SK-N-SH (cell line): ENCODE measurements around the gene CIROP. TPM values are rescaled to one million over a fixed set of nuclear protein-coding genes. Genes with fewer than 3 reads are reported as not detected.

ENCODE experiments used
- CTCF ChIA-PET: fragments of 300-600, 350-600 bp; formaldehyde crosslinking; extraction: SDS; loops from one replicate; lab custom pipeline; 2021; lab: Yijun Ruan, JAX
- POLR2A ChIA-PET: fragments of 350-600 bp; sonication (Branson Sonifier 250); formaldehyde crosslinking; extraction: SDS; loops from one replicate; lab custom pipeline; 2020; ENCODE audit warnings: antibody characterized with exemption, inconsistent platforms; lab: Yijun Ruan, JAX
- DNase-seq: peaks from one replicate; pipeline ENCODE4 v3.0.0; 2012
- H2AFZ ChIP-seq: fragments of 200-600 bp; sonication (generic); 2 replicates; pipeline ENCODE4 v1.8.1; 2016; ENCODE audit warnings: antibody characterized with exemption, mild to moderate bottlenecking, low read depth
- H3F3A ChIP-seq: fragments of 200-600 bp; sonication (generic); replicated peaks from 2 replicates; pipeline ENCODE3; 2016; ENCODE audit warnings: antibody characterized with exemption, mild to moderate bottlenecking; ENCODE audit not compliant: insufficient read depth
- H3K27ac ChIP-seq, 2 experiments: fragments of 200-500 bp in 1 of 2; fragments of 200-600 bp in 1 of 2; sonication (Bioruptor generic) in 1 of 2; sonication (generic), shearing (Covaris generic) in 1 of 2; 2 replicates each; pipeline versions ENCODE4 v1.5.1 to v1.6.1; 2014 to 2016; ENCODE audit warnings: low read depth in 2 of 2, inconsistent platforms in 1 of 2, low read length in 1 of 2, mild to moderate bottlenecking in 1 of 2, mixed read lengths in 1 of 2
- H3K27me3 ChIP-seq: fragments of 200-600 bp; sonication (generic), shearing (Covaris generic); 2 replicates; pipeline ENCODE4 v1.6.1; 2016; ENCODE audit warnings: mixed run types; ENCODE audit not compliant: insufficient read depth
- H3K36me3 ChIP-seq, 2 experiments: fragments of 200-500 bp in 1 of 2; fragments of 200-600 bp in 1 of 2; sonication (Bioruptor generic) in 1 of 2; sonication (generic) in 1 of 2; replicated peaks in 1 of 2; 2 replicates each; pipeline versions ENCODE3 to v1.5.1; 2014 to 2016; ENCODE audit warnings: low read length in 1 of 2, mild to moderate bottlenecking in 1 of 2; ENCODE audit not compliant: insufficient read depth in 2 of 2, control insufficient read depth in 1 of 2
- H3K4me1 ChIP-seq, 2 experiments: fragments of 200-500 bp in 1 of 2; fragments of 200-600 bp in 1 of 2; sonication (Bioruptor generic) in 1 of 2; sonication (generic), shearing (Covaris generic) in 1 of 2; 2 replicates each; pipeline versions ENCODE4 v1.5.1 to v1.6.1; 2014 to 2016; ENCODE audit warnings: low read depth in 1 of 2, low read length in 1 of 2, mixed run types in 1 of 2; ENCODE audit not compliant: insufficient read depth in 2 of 2, control insufficient read depth in 1 of 2
- H3K4me2 ChIP-seq: fragments of 200-600 bp; sonication (generic), shearing (Covaris generic); 2 replicates; pipeline ENCODE4 v1.6.1; 2017; ENCODE audit warnings: mixed run types
- H3K4me3 ChIP-seq, 2 experiments: fragments of 200-500 bp in 1 of 2; fragments of 200-600 bp in 1 of 2; sonication (Bioruptor generic) in 1 of 2; sonication (generic), shearing (Covaris generic) in 1 of 2; 2 replicates each; pipeline versions ENCODE4 v1.5.1 to v1.8.1; 2014 to 2016; ENCODE audit warnings: low read depth in 2 of 2, inconsistent platforms in 1 of 2, low read length in 1 of 2, mild to moderate bottlenecking in 1 of 2, mixed read lengths in 1 of 2, moderate library complexity in 1 of 2
- H3K79me2 ChIP-seq: fragments of 200-600 bp; sonication (generic); 2 replicates; pipeline ENCODE4 v1.8.1; 2017; ENCODE audit warnings: mild to moderate bottlenecking; ENCODE audit not compliant: insufficient read depth
- H3K9ac ChIP-seq: fragments of 200-600 bp; sonication (generic); 2 replicates; pipeline ENCODE4 v1.6.1; 2017; ENCODE audit warnings: mixed run types
- H3K9me2 ChIP-seq: fragments of 200-600 bp; sonication (generic); 2 replicates; pipeline ENCODE4 v1.6.1; 2017; ENCODE audit warnings: mixed run types
- H3K9me3 ChIP-seq: fragments of 200-600 bp; sonication (generic); 2 replicates; pipeline ENCODE4 v1.6.1; 2017; ENCODE audit warnings: mixed run types, mild to moderate bottlenecking, moderate library complexity
- H4K20me1 ChIP-seq: fragments of 200-600 bp; sonication (generic); 2 replicates; pipeline ENCODE4 v1.6.1; 2017; ENCODE audit warnings: mild to moderate bottlenecking, mixed run types; ENCODE audit not compliant: insufficient read depth
- CHD2 ChIP-seq: fragments of 150-350 bp; IDR thresholded peaks from 2 replicates; pipeline ENCODE4 v1.6.1; 2018; ENCODE audit warnings: low read length; ENCODE audit not compliant: partially characterized antibody
- ELF1 ChIP-seq: IDR thresholded peaks from 2 replicates; pipeline ENCODE4 v1.4.0; 2012
- EP300 ChIP-seq, 2 experiments: IDR thresholded peaks; 2 replicates each; pipeline versions ENCODE4 v1.4.0 to v1.6.1; 2012; ENCODE audit warnings: borderline replicate concordance in 1 of 2, low read depth in 1 of 2, low read length in 1 of 2
- FOSL2 ChIP-seq: IDR thresholded peaks from 2 replicates; pipeline ENCODE4 v1.4.0; 2012; ENCODE audit warnings: low read depth, mild to moderate bottlenecking, moderate library complexity, borderline replicate concordance
- FOXJ3 ChIP-seq: sonication (generic); formaldehyde crosslinking; IDR thresholded peaks from 2 replicates; pipeline ENCODE4 v1.5.1; 2020; ENCODE audit warnings: mild to moderate bottlenecking, missing genetic modification reagents
- GABPA ChIP-seq: IDR thresholded peaks from 2 replicates; pipeline ENCODE4 v1.4.0; 2012; ENCODE audit warnings: low read depth, mild to moderate bottlenecking
- JUND ChIP-seq: IDR thresholded peaks from 2 replicates; pipeline ENCODE4 v1.4.0; 2012
- MEF2A ChIP-seq: IDR thresholded peaks from 2 replicates; pipeline ENCODE4 v1.4.0; 2012; ENCODE audit warnings: low read depth, borderline replicate concordance
- NRF1 ChIP-seq: IDR thresholded peaks from 2 replicates; pipeline ENCODE4 v1.6.1; 2012; ENCODE audit warnings: low read depth, mild to moderate bottlenecking, low read length
- POLR2AphosphoS5 ChIP-seq: IDR thresholded peaks from 2 replicates; pipeline ENCODE4 v1.6.1; 2012; ENCODE audit warnings: low read depth, low read length
- RAD21 ChIP-seq: IDR thresholded peaks from 2 replicates; pipeline ENCODE4 v1.6.1; 2012; ENCODE audit warnings: mild to moderate bottlenecking, low read length
- RCOR1 ChIP-seq: fragments of 150-350 bp; IDR thresholded peaks from 2 replicates; pipeline ENCODE4 v1.6.1; 2017; ENCODE audit warnings: antibody characterized with exemption, low read length
- RFX5 ChIP-seq: IDR thresholded peaks from 2 replicates; pipeline ENCODE4 v1.6.1; 2012; ENCODE audit warnings: mild to moderate bottlenecking, improper control_type of control experiment, low read length
- RXRA ChIP-seq: IDR thresholded peaks from 2 replicates; pipeline ENCODE4 v1.4.0; 2012; ENCODE audit warnings: low read depth, mild to moderate bottlenecking, borderline replicate concordance
- SMC3 ChIP-seq: IDR thresholded peaks from 2 replicates; pipeline ENCODE4 v1.6.1; 2012; ENCODE audit warnings: low read depth, low read length, improper control_type of control experiment
- TAF1 ChIP-seq: IDR thresholded peaks from 2 replicates; pipeline ENCODE4 v1.6.1; 2012; ENCODE audit warnings: low read depth, mild to moderate bottlenecking, low read length, moderate library complexity, borderline replicate concordance
- YY1 ChIP-seq: IDR thresholded peaks from 2 replicates; pipeline ENCODE4 v1.4.0; 2012; ENCODE audit warnings: low read depth, mild to moderate bottlenecking
- WGBS: methylation state at CpG from one replicate; pipeline ENCODE4 v1.1.6; 2017; ENCODE audit warnings: low lambda C conversion rate; 5-methylcytosine and 5-hydroxymethylcytosine counted together
- polyA plus RNA-seq, 3 experiments: library from polyadenylated mRNA; depleted of rRNA; stranded (reverse); fragments of >200 nt; gene quantifications; 2 replicates each; pipeline ENCODE4 v1.2.3, GENCODE V29; 2012
- TF ChIP-seq, protein P1 (sequence below): IDR thresholded peaks from 2 replicates; pipeline ENCODE4 v1.6.1; 2012; ENCODE audit warnings: mild to moderate bottlenecking, low read depth, low read length, moderate library complexity
- TF ChIP-seq, protein P2 (sequence below): IDR thresholded peaks from 2 replicates; pipeline ENCODE4 v1.4.0; 2012; ENCODE audit warnings: low read depth
- TF ChIP-seq, protein P3 (sequence below): fragments of 200-600 bp; sonication (generic); IDR thresholded peaks from 2 replicates; pipeline ENCODE4 v1.6.1; 2017; ENCODE audit warnings: antibody characterized with exemption, mild to moderate bottlenecking, moderate library complexity
- TF ChIP-seq, protein P4 (sequence below): fragments of 150-350 bp; IDR thresholded peaks from 2 replicates; pipeline ENCODE4 v1.6.1; 2016; ENCODE audit warnings: mild to moderate bottlenecking, low read depth, low read length

The CIROP gene
- polyA plus RNA-seq, 1 of the 3 experiments (the other 2 are of a cell fraction): not detected

DNA sequence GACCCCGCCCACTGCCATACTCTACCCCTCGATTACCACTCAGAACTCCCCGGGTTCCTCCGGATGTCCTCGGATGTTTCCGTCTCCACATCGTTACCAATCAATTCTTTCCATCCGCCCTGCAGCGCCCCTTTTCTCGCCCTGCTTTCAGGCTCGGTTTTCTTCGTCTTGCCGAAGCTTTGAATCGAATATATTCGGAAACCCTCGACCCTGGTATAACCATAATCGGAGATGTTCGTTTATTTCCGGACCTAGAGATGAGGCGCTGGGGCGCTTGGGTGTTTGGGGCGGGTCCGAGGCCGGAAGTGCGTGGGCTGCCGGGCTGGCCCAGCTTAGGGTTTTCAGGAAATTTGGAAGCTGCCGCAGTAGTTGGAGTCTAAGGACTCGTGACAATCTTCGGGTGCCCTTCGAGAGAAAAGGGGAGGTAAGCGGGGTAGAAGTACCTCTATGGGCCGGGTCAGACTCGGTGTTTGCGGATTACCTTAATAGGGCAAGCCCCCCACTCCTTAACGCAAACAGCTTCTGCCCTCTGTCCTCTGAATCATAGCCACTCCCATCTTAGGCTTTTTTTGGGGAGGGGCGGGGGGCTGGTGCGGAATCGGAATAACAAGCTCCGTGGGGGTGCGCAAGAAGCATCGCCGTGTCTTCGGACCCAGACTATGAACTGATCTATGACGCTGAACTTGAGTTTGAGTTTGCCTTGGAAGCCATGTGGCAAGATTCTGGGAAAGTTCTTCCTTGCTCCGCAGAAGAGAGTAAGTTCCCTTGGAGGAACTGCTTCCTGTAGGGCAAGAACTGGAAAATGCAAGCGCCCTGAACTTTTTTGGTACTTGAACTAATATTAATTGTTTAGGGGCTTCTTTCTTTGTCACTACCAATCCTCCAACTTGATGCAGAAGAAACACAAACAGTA is 9.3 kb downstream of the CIROP start, which contains the start of gene C14orf119 (continued):
- TF ChIP-seq MEF2A (no peak), NRF1 (no peak), RAD21 (no peak), SMC3 (no peak), FOXJ3 (CRISPR knock-in tag) (no peak), RXRA (no peak)

DNA sequence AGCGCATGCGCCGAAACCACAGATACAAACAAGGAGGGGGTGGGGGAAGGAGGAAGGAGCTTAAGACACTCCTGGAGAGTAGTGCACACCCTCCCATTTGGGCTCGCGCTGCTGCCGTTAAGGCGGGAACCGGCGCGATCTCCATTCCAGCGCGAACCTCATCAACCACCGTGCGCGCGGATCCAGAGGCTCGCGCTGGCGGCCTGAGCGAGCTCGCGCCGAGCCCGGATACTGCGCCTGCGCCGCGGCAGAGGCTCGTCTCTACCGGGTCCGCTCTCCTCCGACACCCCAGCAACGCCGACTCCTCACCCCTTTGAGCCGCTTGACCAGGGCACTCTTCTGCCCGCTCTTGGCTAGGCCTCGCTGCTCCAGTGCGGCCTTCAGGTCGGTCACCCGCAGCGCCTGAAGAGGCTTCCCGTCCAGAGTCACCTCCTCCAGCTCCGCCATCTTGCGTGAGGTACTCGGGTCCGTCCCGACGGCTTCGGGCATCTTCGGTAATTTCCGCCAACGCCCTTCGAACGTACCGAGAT is 10.1 kb downstream of the CIROP start, which contains the start of gene ACIN1:
TSS of gene ACIN1 (minus strand) at position 471 of the 530 bp plus-strand sequence. CDS start at position 447, 24 bp downstream.
- DNase-seq: peak; percentile 82
- Histone ChIP-seq H3K4me2 (peak within 1 kb of the TSS; percentile 86), H3K4me3 (peak within 1 kb of the TSS; percentile 77 to 94), H4K20me1 (peaks cover 58% of the 10 kb centered on the region), H3K9me3 (no peaks in the 10 kb centered on the region), H3K4me1 (peaks cover 7 to 20% of the 10 kb centered on the region in 2 experiments; a peak in 3 of 4 replicates), H3K27ac (peak within 1 kb of the TSS; percentile 93 to 96), H3K27me3 (no peaks in the 10 kb centered on the region), H3K36me3 (peaks cover 47 to 52% of the 10 kb centered on the region in 2 experiments), H3K9me2 (no peaks in the 10 kb centered on the region), H3K79me2 (peaks cover 84% of the 10 kb centered on the region), H3K9ac (peak within 1 kb of the TSS; percentile 95), H2AFZ (peak within 1 kb of the TSS; percentile 75), H3F3A (no peaks in the 10 kb centered on the region)
- under 1% methylated on average over 33 of the region's 55 CpGs for WGBS
- POLR2A ChIA-PET: interaction anchor here (0.6 to 2.1 kb wide), 13 partner anchors 12 to 227 kb away, joined by 3 to 11 read pairs (median 6); partner anchors contain the start of genes CDH24, HOMEZ, PABPN1 and PPP1R3E
- CTCF ChIA-PET: interaction anchor here (0.7 to 3.4 kb wide), 17 partner anchors 10 to 222 kb away, joined by 3 to 21 read pairs (median 3); partner anchors contain the start of genes CDH24 and CIROP
- TF ChIP-seq GABPA (no peak), FOXJ3 (CRISPR knock-in tag) (no peak), NRF1 (peak; percentile 63), FOSL2 (no peak), TAF1 (peak; percentile 94), CHD2 (no peak), RFX5 (no peak), POLR2AphosphoS5 (peak; percentile 68), EP300 (IDR thresholded peaks at IDR 0.05; ENCODE audit: borderline replicate concordance in 1 of 2, low read depth in 1 of 2, low read length in 1 of 2) (no peak), JUND (no peak), RCOR1 (no peak), ELF1 (peak; percentile 44; the same call in 1 of the 2 replicates), YY1 (peak; percentile 92)
- TF ChIP-seq, protein P1, sequence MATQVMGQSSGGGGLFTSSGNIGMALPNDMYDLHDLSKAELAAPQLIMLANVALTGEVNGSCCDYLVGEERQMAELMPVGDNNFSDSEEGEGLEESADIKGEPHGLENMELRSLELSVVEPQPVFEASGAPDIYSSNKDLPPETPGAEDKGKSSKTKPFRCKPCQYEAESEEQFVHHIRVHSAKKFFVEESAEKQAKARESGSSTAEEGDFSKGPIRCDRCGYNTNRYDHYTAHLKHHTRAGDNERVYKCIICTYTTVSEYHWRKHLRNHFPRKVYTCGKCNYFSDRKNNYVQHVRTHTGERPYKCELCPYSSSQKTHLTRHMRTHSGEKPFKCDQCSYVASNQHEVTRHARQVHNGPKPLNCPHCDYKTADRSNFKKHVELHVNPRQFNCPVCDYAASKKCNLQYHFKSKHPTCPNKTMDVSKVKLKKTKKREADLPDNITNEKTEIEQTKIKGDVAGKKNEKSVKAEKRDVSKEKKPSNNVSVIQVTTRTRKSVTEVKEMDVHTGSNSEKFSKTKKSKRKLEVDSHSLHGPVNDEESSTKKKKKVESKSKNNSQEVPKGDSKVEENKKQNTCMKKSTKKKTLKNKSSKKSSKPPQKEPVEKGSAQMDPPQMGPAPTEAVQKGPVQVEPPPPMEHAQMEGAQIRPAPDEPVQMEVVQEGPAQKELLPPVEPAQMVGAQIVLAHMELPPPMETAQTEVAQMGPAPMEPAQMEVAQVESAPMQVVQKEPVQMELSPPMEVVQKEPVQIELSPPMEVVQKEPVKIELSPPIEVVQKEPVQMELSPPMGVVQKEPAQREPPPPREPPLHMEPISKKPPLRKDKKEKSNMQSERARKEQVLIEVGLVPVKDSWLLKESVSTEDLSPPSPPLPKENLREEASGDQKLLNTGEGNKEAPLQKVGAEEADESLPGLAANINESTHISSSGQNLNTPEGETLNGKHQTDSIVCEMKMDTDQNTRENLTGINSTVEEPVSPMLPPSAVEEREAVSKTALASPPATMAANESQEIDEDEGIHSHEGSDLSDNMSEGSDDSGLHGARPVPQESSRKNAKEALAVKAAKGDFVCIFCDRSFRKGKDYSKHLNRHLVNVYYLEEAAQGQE: 0 out of 2 replicates have a peak, but pooled peaks have one; percentile 32
- TF ChIP-seq, protein P2, sequence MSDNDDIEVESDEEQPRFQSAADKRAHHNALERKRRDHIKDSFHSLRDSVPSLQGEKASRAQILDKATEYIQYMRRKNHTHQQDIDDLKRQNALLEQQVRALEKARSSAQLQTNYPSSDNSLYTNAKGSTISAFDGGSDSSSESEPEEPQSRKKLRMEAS: peak; percentile 64; the same call in 1 of the 2 replicates
- TF ChIP-seq, protein P3, sequence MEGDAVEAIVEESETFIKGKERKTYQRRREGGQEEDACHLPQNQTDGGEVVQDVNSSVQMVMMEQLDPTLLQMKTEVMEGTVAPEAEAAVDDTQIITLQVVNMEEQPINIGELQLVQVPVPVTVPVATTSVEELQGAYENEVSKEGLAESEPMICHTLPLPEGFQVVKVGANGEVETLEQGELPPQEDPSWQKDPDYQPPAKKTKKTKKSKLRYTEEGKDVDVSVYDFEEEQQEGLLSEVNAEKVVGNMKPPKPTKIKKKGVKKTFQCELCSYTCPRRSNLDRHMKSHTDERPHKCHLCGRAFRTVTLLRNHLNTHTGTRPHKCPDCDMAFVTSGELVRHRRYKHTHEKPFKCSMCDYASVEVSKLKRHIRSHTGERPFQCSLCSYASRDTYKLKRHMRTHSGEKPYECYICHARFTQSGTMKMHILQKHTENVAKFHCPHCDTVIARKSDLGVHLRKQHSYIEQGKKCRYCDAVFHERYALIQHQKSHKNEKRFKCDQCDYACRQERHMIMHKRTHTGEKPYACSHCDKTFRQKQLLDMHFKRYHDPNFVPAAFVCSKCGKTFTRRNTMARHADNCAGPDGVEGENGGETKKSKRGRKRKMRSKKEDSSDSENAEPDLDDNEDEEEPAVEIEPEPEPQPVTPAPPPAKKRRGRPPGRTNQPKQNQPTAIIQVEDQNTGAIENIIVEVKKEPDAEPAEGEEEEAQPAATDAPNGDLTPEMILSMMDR: no peak
- TF ChIP-seq, protein P4, sequence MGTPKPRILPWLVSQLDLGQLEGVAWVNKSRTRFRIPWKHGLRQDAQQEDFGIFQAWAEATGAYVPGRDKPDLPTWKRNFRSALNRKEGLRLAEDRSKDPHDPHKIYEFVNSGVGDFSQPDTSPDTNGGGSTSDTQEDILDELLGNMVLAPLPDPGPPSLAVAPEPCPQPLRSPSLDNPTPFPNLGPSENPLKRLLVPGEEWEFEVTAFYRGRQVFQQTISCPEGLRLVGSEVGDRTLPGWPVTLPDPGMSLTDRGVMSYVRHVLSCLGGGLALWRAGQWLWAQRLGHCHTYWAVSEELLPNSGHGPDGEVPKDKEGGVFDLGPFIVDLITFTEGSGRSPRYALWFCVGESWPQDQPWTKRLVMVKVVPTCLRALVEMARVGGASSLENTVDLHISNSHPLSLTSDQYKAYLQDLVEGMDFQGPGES: no peak
- TF ChIP-seq, all 33 proteins: peak for 7
